Activated naive CD8-positive, alpha-beta T cell treated with anti-CD3 and anti-CD28 coated beads, Interleukin-2, amount 50 U/mL, for 24 hours (primary cell): ENCODE measurements around the gene NDUFB8.

Experiments
- ATAC-seq: fragments of 150-1000 bp; cut with Tn5 transposase; one replicate; pipeline ENCODE4 v1.10.0; 2021
- DNase-seq: peaks from one replicate; pipeline ENCODE4 v3.0.0; 2021
- H3K27ac Mint-ChIP-seq: one replicate; pipeline ENCODE4 v1.8.0; 2021; ENCODE audit warnings: mild to moderate bottlenecking, mixed read lengths
- H3K27me3 Mint-ChIP-seq: one replicate; pipeline ENCODE4 v1.8.0; 2021; ENCODE audit warnings: mixed read lengths
- H3K36me3 Mint-ChIP-seq: one replicate; pipeline ENCODE4 v1.8.0; 2021; ENCODE audit warnings: low read depth, mixed read lengths
- H3K4me1 Mint-ChIP-seq: one replicate; pipeline ENCODE4 v1.8.0; 2021; ENCODE audit warnings: mixed read lengths
- H3K4me3 Mint-ChIP-seq: one replicate; pipeline ENCODE4 v1.8.0; 2021; ENCODE audit warnings: mild to moderate bottlenecking, moderate library complexity, mixed read lengths
- H3K9me3 Mint-ChIP-seq: one replicate; pipeline ENCODE4 v1.8.0; 2021; ENCODE audit warnings: mixed read lengths

NDUFB8 gene

GRCh38 chr10:100524206-100524605 lies 5.5 kb downstream of the NDUFB8 start:
- Mint-ChIP-seq H3K27me3 (no peaks in the 10 kb centered on the region), H3K4me3 (no peak overlapping the region), H3K4me1 (peaks cover 28% of the 10 kb centered on the region)

GRCh38 chr10:100522945-100523344 lies 6.7 kb downstream of the NDUFB8 start:
- DNase-seq = no peak
- Mint-ChIP-seq H3K4me3 (no peak overlapping the region), H3K27ac (no peak overlapping the region), H3K9me3 (no peaks in the 10 kb centered on the region), H3K36me3 (peaks cover 33% of the 10 kb centered on the region), H3K27me3 (no peaks in the 10 kb centered on the region), H3K4me1 (peaks cover 29% of the 10 kb centered on the region)
- ATAC-seq = no peak

More at GRCh38 chr10:100524206-100524605, 5.5 kb downstream of the NDUFB8 start:
- Mint-ChIP-seq H3K27ac (no peak overlapping the region), H3K36me3 (peaks cover 41% of the 10 kb centered on the region), H3K9me3 (no peaks in the 10 kb centered on the region)
- ATAC-seq (no peak), DNase-seq (no peak)

GRCh38 chr10:100522107-100522801 lies 7.4 kb downstream of the NDUFB8 start:
- DNase-seq (no peak), ATAC-seq (no peak)
- H3K4me3 Mint-ChIP-seq = no peak overlapping the region
- H3K9me3 Mint-ChIP-seq = no peaks in the 10 kb centered on the region
- no peaks in the 10 kb centered on the region for H3K27me3 Mint-ChIP-seq
- no peak overlapping the region for H3K27ac Mint-ChIP-seq
- peaks cover 33% of the 10 kb centered on the region for H3K36me3 Mint-ChIP-seq
- H3K4me1 Mint-ChIP-seq = peaks cover 24% of the 10 kb centered on the region

GRCh38 chr10:100520811-100521210 lies 8.9 kb downstream of the NDUFB8 start:
- Mint-ChIP-seq H3K27me3 (no peaks in the 10 kb centered on the region), H3K4me3 (no peak overlapping the region), H3K9me3 (no peaks in the 10 kb centered on the region), H3K36me3 (peaks cover 25% of the 10 kb centered on the region), H3K4me1 (peaks cover 12% of the 10 kb centered on the region), H3K27ac (no peak overlapping the region)
- ATAC-seq = no peak
- no peak for DNase-seq

- Mint-ChIP-seq H3K27ac (no peak within 1 kb of the TSS), H3K27me3 (no peaks in the 10 kb centered on the region), H3K4me1 (peaks cover 11% of the 10 kb centered on the region), H3K9me3 (no peaks in the 10 kb centered on the region), H3K4me3 (no peak within 1 kb of the TSS), H3K36me3 (peaks cover 20% of the 10 kb centered on the region)
- DNase-seq = no peak
- ATAC-seq = no peak
Measured at GRCh38 chr10:100519311-100520051, 10.2 kb downstream of the NDUFB8 start, which contains the start of gene SEC31B. TSS of gene SEC31B (minus strand) at chr10:100519861. CDS start at chr10:100516952, 2,909 bp downstream.

- Mint-ChIP-seq H3K4me3 (no peak overlapping the region), H3K27ac (no peak overlapping the region), H3K9me3 (no peaks in the 10 kb centered on the region), H3K27me3 (no peaks in the 10 kb centered on the region), H3K36me3 (peaks cover 19% of the 10 kb centered on the region), H3K4me1 (peaks cover 11% of the 10 kb centered on the region)
- peak; percentile 75 for DNase-seq
- ATAC-seq = no peak
Measured at GRCh38 chr10:100518761-100519241, 10.9 kb downstream of the NDUFB8 start.

GRCh38 chr10:100516847-100517246 lies 12.8 kb downstream of the NDUFB8 start:
- H3K4me1 Mint-ChIP-seq = peaks cover 16% of the 10 kb centered on the region
- ATAC-seq = no peak
- H3K4me3 Mint-ChIP-seq = no peak overlapping the region
- H3K9me3 Mint-ChIP-seq = no peaks in the 10 kb centered on the region
- DNase-seq = no peak
- H3K36me3 Mint-ChIP-seq = peaks cover 12% of the 10 kb centered on the region
- H3K27me3 Mint-ChIP-seq = no peaks in the 10 kb centered on the region
- H3K27ac Mint-ChIP-seq = no peak overlapping the region

- no peak for DNase-seq
- Mint-ChIP-seq H3K9me3 (no peaks in the 10 kb centered on the region), H3K36me3 (peaks cover 12% of the 10 kb centered on the region), H3K27ac (no peak overlapping the region), H3K4me1 (peaks cover 29% of the 10 kb centered on the region), H3K4me3 (no peak overlapping the region), H3K27me3 (no peaks in the 10 kb centered on the region)
- ATAC-seq = no peak
Measured at GRCh38 chr10:100515612-100516011, 14.1 kb downstream of the NDUFB8 start.

GRCh38 chr10:100510533-100511308 lies 18.9 kb downstream of the NDUFB8 start:
- H3K36me3 Mint-ChIP-seq = peaks cover 30% of the 10 kb centered on the region
- no peaks in the 10 kb centered on the region for H3K27me3 Mint-ChIP-seq
- peak; percentile 83 for ATAC-seq
- peak overlapping the region; percentile 72 for H3K27ac Mint-ChIP-seq
- DNase-seq = peak; percentile 66
- H3K4me3 Mint-ChIP-seq = peak overlapping the region; percentile 50
- H3K4me1 Mint-ChIP-seq = peaks cover 66% of the 10 kb centered on the region
- no peaks in the 10 kb centered on the region for H3K9me3 Mint-ChIP-seq

GRCh38 chr10:100509241-100509840 lies 20.3 kb downstream of the NDUFB8 start:
- Mint-ChIP-seq H3K9me3 (no peaks in the 10 kb centered on the region), H3K4me1 (peaks cover 70% of the 10 kb centered on the region), H3K27me3 (no peaks in the 10 kb centered on the region), H3K27ac (peak overlapping the region; percentile 79), H3K36me3 (peaks cover 34% of the 10 kb centered on the region), H3K4me3 (peak overlapping the region; percentile 34)
- DNase-seq (peak; percentile 59), ATAC-seq (peak; percentile 16)

GRCh38 chr10:100508691-100509150 lies 20.9 kb downstream of the NDUFB8 start:
- Mint-ChIP-seq H3K36me3 (peaks cover 32% of the 10 kb centered on the region), H3K4me3 (peak overlapping the region; percentile 34)

GRCh38 chr10:100508266-100508665 lies 21.4 kb downstream of the NDUFB8 start:
- DNase-seq = no peak
- peaks cover 70% of the 10 kb centered on the region for H3K4me1 Mint-ChIP-seq

More at GRCh38 chr10:100508691-100509150, 20.9 kb downstream of the NDUFB8 start:
- DNase-seq (peak; percentile 15), ATAC-seq (peak; percentile 38)
- H3K27me3 Mint-ChIP-seq = no peaks in the 10 kb centered on the region
- H3K4me1 Mint-ChIP-seq = peaks cover 70% of the 10 kb centered on the region
- H3K9me3 Mint-ChIP-seq = no peaks in the 10 kb centered on the region
- peak overlapping the region; percentile 79 for H3K27ac Mint-ChIP-seq

GRCh38 chr10:100507357-100507732 lies 22.3 kb downstream of the NDUFB8 start:
- ATAC-seq = no peak
- Mint-ChIP-seq H3K4me1 (peaks cover 69% of the 10 kb centered on the region), H3K4me3 (no peak overlapping the region), H3K36me3 (peaks cover 32% of the 10 kb centered on the region), H3K9me3 (no peaks in the 10 kb centered on the region), H3K27me3 (no peaks in the 10 kb centered on the region), H3K27ac (no peak overlapping the region)
- no peak for DNase-seq

More at GRCh38 chr10:100508266-100508665, 21.4 kb downstream of the NDUFB8 start:
- Mint-ChIP-seq H3K27ac (peak overlapping the region; percentile 79), H3K27me3 (no peaks in the 10 kb centered on the region), H3K4me3 (peak overlapping the region; percentile 34), H3K36me3 (peaks cover 32% of the 10 kb centered on the region), H3K9me3 (no peaks in the 10 kb centered on the region)
- no peak for ATAC-seq
